SU-DHL-6 (cell line): Measurements from ENCODE around the gene CCNJL.

Experiments used
- EZH2phosphoT487 ChIP-seq: fragments of 200-600 bp; sonication (generic), shearing (Covaris generic); conservative IDR thresholded peaks from 2 replicates; pipeline ENCODE4 v1.6.1; 2018; ENCODE audit warnings: mild to moderate bottlenecking, antibody characterized with exemption, low read length, moderate library complexity, mixed read lengths
- TF ChIP-seq, protein P1 (sequence below): fragments of 200-600 bp; sonication (generic); IDR thresholded peaks from one replicate; pipeline ENCODE4 v1.5.1; 2017; ENCODE audit warnings: antibody characterized with exemption, mild to moderate bottlenecking, low read length, moderate library complexity; ENCODE audit not compliant: insufficient read depth, poor library complexity, severe bottlenecking

DNA sequence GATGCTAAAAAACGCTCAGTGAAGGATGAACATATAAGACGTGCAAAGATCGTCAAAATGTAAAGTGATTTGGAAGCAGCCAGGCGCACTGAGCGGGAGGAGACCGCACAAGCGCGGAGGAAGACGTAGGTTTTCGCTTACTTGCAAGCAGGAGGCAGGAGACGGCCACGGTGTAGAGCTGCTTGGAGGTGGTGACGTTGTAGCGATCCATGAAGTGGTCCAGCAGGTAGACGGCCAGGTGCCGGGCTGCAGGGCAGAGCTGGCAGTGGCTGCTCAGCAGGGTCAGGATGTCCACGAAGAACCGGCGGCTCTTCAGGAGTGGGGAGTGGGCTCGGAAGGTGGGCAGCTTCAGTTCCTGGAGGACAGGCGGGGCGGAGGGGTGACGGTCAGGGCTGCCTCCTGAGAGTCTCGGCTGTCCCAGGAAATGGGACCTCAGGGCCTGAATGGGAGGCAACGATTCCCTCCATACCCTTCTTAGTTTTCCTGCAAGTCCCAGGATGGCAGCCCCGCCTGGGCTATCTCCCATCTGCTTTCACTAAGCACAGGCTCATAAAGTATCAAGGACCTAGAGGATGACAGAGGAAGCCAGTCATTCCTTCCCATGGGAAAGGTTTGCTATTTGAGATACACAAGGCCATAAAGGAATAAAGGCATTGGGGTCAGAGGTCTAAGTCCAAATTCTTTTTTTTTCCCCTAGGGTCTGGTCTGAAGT, 31.8 kb downstream of the CCNJL start:
- TF ChIP-seq, protein P1, sequence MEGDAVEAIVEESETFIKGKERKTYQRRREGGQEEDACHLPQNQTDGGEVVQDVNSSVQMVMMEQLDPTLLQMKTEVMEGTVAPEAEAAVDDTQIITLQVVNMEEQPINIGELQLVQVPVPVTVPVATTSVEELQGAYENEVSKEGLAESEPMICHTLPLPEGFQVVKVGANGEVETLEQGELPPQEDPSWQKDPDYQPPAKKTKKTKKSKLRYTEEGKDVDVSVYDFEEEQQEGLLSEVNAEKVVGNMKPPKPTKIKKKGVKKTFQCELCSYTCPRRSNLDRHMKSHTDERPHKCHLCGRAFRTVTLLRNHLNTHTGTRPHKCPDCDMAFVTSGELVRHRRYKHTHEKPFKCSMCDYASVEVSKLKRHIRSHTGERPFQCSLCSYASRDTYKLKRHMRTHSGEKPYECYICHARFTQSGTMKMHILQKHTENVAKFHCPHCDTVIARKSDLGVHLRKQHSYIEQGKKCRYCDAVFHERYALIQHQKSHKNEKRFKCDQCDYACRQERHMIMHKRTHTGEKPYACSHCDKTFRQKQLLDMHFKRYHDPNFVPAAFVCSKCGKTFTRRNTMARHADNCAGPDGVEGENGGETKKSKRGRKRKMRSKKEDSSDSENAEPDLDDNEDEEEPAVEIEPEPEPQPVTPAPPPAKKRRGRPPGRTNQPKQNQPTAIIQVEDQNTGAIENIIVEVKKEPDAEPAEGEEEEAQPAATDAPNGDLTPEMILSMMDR = no peak
- TF ChIP-seq EZH2phosphoT487 = no peak
